Spleen (tissue), 7 donors: ENCODE data around the gene KDM8.

ENCODE experiments used
- POLR2A ChIP-seq, 3 donors: fragments of 450-650 bp; IDR thresholded peaks; one replicate each; pipeline ENCODE4 v1.5.1; 2017; ENCODE audit warnings: antibody characterized with exemption in 3 of 3, mild to moderate bottlenecking in 1 of 3
- POLR2AphosphoS5 ChIP-seq, 3 donors: sonication (generic); formaldehyde crosslinking; IDR thresholded peaks; one replicate each; pipeline ENCODE4 v1.5.1; 2017; ENCODE audit warnings: antibody characterized with exemption in 3 of 3
- TF ChIP-seq, protein P1 (sequence below), 11 experiments: fragments of 200-600 bp in 7 of 11; fragments of 450-650 bp in 4 of 11; sonication (generic) in 4 of 11; IDR thresholded peaks in 8 of 11; conservative IDR thresholded peaks in 3 of 11; 1 replicate in 7 of 11; 2 replicates in 4 of 11; pipeline versions ENCODE4 v1.4.0 to v1.8.0; 2016 to 2021; ENCODE audit warnings: antibody characterized with exemption in 11 of 11, inconsistent platforms in 4 of 11, mild to moderate bottlenecking in 1 of 11
- donor health status: DM: no; HTN: no; CAD: no; lungs with moderate emphysema.
- donor health status: DM: no; HTN: no; CAD: no.
- donor health status: DM: no; HTN: no; CAD: no.

DNA sequence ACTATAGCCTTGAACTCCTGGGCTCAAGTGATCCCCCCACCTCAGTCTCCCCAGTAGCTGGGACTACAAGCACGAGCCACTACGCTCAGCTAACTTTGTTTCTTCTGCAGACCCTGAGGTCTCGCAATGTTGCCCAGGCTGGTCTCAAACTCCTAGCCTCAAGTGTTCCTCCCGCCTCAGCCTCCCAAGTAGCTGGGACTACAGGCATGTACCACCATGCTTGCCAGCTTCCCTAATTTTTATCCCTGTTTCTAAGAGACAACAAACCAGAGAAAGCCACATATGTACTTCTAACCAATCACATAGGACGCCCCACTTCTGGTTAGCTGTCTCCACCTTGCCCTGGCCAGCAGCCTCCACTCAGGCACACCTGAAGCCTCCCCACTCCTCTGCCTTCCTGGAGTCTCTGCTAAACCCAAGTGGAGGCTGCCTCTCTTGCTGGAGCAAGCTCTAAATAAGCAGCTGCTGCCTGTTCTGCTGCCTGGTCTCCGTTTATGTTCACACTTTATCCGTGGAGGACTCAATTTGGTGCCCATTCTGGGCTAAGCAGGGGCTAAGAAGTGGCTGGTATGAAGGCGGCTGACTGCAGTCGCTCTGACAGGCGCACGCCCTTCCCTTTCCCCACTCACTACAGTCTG lies 40.5 kb downstream of the KDM8 start:
- TF ChIP-seq, protein P1, sequence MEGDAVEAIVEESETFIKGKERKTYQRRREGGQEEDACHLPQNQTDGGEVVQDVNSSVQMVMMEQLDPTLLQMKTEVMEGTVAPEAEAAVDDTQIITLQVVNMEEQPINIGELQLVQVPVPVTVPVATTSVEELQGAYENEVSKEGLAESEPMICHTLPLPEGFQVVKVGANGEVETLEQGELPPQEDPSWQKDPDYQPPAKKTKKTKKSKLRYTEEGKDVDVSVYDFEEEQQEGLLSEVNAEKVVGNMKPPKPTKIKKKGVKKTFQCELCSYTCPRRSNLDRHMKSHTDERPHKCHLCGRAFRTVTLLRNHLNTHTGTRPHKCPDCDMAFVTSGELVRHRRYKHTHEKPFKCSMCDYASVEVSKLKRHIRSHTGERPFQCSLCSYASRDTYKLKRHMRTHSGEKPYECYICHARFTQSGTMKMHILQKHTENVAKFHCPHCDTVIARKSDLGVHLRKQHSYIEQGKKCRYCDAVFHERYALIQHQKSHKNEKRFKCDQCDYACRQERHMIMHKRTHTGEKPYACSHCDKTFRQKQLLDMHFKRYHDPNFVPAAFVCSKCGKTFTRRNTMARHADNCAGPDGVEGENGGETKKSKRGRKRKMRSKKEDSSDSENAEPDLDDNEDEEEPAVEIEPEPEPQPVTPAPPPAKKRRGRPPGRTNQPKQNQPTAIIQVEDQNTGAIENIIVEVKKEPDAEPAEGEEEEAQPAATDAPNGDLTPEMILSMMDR (IDR thresholded peaks at IDR 0.05 in 8 of 11, conservative IDR thresholded peaks at IDR 0.05 in 3 of 11), result no peak
- TF ChIP-seq POLR2A (IDR thresholded peaks at IDR 0.05), result no peak
- no peak for TF ChIP-seq POLR2AphosphoS5 (IDR thresholded peaks at IDR 0.05)
